Sigmoid colon (tissue), 7 donors: ENCODE results near the gene MMP11. TPM values are rescaled to one million over a fixed set of nuclear protein-coding genes. Genes with fewer than 3 reads are reported as not detected.
A peak's percentile ranks its signal among the peaks of the same experiment; 100 is the strongest.

Experiments
- DNase-seq: peaks from one replicate; pipeline ENCODE4 v3.0.0-alpha.2; 2019
- H3K27ac ChIP-seq, 4 donors: fragments of 200-600 bp; sonication (generic); one replicate each; pipeline ENCODE4 v1.5.1; 2016 to 2019; ENCODE audit warnings: mild to moderate bottlenecking in 1 of 4
- H3K27me3 ChIP-seq, 3 donors: fragments of 200-600 bp; sonication (generic); one replicate each; pipeline ENCODE4 v1.5.1; 2019; ENCODE audit warnings: mild to moderate bottlenecking in 1 of 3
- H3K36me3 ChIP-seq, 4 donors: fragments of 200-600 bp; sonication (generic); one replicate each; pipeline ENCODE4 v1.5.1; 2016 to 2019
- H3K4me1 ChIP-seq, 4 donors: fragments of 200-600 bp; sonication (generic); one replicate each; pipeline ENCODE4 v1.5.1; 2017 to 2019
- H3K4me3 ChIP-seq, 4 donors: fragments of 200-600 bp; sonication (generic); one replicate each; pipeline ENCODE4 v1.5.1; 2017 to 2019; ENCODE audit warnings: mild to moderate bottlenecking in 2 of 4, moderate library complexity in 1 of 4
- H3K9me3 ChIP-seq, 4 donors: fragments of 200-600 bp in 3 of 4; sonication (generic) in 3 of 4; one replicate each; pipeline versions ENCODE4 v1.5.1 to v1.6.1; 2013 to 2019
- CTCF ChIP-seq, 4 experiments: fragments of 450-650 bp in 3 of 4; fragments of 200-600 bp in 1 of 4; IDR thresholded peaks; one replicate each; pipeline ENCODE4 v1.5.1; 2016 to 2019; ENCODE audit warnings: antibody characterized with exemption in 4 of 4, mild to moderate bottlenecking in 3 of 4, moderate library complexity in 2 of 4
- EP300 ChIP-seq, 4 donors: sonication (generic); formaldehyde crosslinking; IDR thresholded peaks; one replicate each; pipeline ENCODE4 v1.6.1; 2017; ENCODE audit warnings: antibody characterized with exemption in 4 of 4
- POLR2A ChIP-seq, 2 donors: fragments of 450-650 bp; IDR thresholded peaks; one replicate each; pipeline ENCODE4 v1.6.1; 2016; ENCODE audit warnings: antibody characterized with exemption in 2 of 2, mild to moderate bottlenecking in 2 of 2, moderate library complexity in 2 of 2
- POLR2AphosphoS5 ChIP-seq, 4 donors: sonication (generic); formaldehyde crosslinking; IDR thresholded peaks; one replicate each; pipeline ENCODE4 v1.6.1; 2017; ENCODE audit warnings: antibody characterized with exemption in 4 of 4
- WGBS, 2 donors: extraction: QIAGEN DNeasy Blood & Tissue Kit; methylation state at CpG; one replicate each; pipeline ENCODE4 v1.1.7; 2013; 5-methylcytosine and 5-hydroxymethylcytosine counted together
- intact Hi-C: fragments of 100-400 bp; cut with DNase I; formaldehyde crosslinking; loops from one replicate; pipeline ENCODE4 v1.15.1; 2023
- polyA plus RNA-seq, 3 donors: library from polyadenylated mRNA; stranded (reverse); fragments of 200-250 nt; gene quantifications; one replicate each; pipeline ENCODE4 v1.2.3, GENCODE V29; 2013
- total RNA-seq, 4 donors: library from RNA; depleted of rRNA; stranded (reverse); fragments of >200 nt; gene quantifications; one replicate each; pipeline ENCODE4 v1.1.0, GENCODE V29; 2016
- donor health status: healthy with polysubstance abuse.
- donor health status: Bipolar disorder and iron deficiency.
- donor health status: healthy.

Gene MMP11
- total and polyA plus RNA-seq, 7 donors: 0.60 to 9.9 (median 6.1) TPM; not detected in 1

GRCh38 chr22:23762842-23763578 is 9.6 kb upstream of the MMP11 start, which contains the start of gene C22orf15:
TSS of gene C22orf15 (plus strand) at chr22:23762990. CDS start at chr22:23763307, 317 bp downstream.
- intact Hi-C loops: no loop called here
- H3K27ac ChIP-seq: peak within 1 kb of the TSS in 1 of 4 donors; percentile 29
- no peaks in the 10 kb centered on the region for H3K9me3 ChIP-seq
- no peaks in the 10 kb centered on the region for H3K27me3 ChIP-seq
- H3K36me3 ChIP-seq: no peaks in the 10 kb centered on the region
- DNase-seq: no peak
- peak within 1 kb of the TSS in 3 of 4 donors; percentile 3 to 37 (median 27) for H3K4me3 ChIP-seq
- TF ChIP-seq POLR2A (IDR thresholded peaks at IDR 0.05) (no peak), EP300 (IDR thresholded peaks at IDR 0.05) (no peak), POLR2AphosphoS5 (IDR thresholded peaks at IDR 0.05) (no peak), CTCF (IDR thresholded peaks at IDR 0.05) (no peak)
- WGBS, 2 donors: 36 to 69% methylated on average over 23 of the region's 23 CpGs
- peaks cover 0 to 46% (median 36%) of the 10 kb centered on the region in 4 donors for H3K4me1 ChIP-seq

GRCh38 chr22:23763579-23763945 is 9.1 kb upstream of the MMP11 start:
- no peak for TF ChIP-seq POLR2A (IDR thresholded peaks at IDR 0.05)
- TF ChIP-seq CTCF (IDR thresholded peaks at IDR 0.05): no peak
- no peak for TF ChIP-seq POLR2AphosphoS5 (IDR thresholded peaks at IDR 0.05)
- no peak for TF ChIP-seq EP300 (IDR thresholded peaks at IDR 0.05)
- Histone ChIP-seq H3K27ac (peak overlapping the region in 1 of 4 donors; percentile 29), H3K36me3 (no peaks in the 10 kb centered on the region), H3K9me3 (no peaks in the 10 kb centered on the region), H3K27me3 (no peaks in the 10 kb centered on the region), H3K4me1 (peaks cover 0 to 49% (median 41%) of the 10 kb centered on the region in 4 donors), H3K4me3 (peak overlapping the region in 3 of 4 donors; percentile 3 to 37 (median 27))
- DNase-seq: no peak
- intact Hi-C loops: no loop called here
- WGBS, 2 donors: 39 to 66% methylated on average over 17 of the region's 17 CpGs

- Histone ChIP-seq H3K4me1 (peaks cover 0 to 53% (median 45%) of the 10 kb centered on the region in 4 donors), H3K9me3 (no peaks in the 10 kb centered on the region), H3K36me3 (no peaks in the 10 kb centered on the region), H3K4me3 (peak overlapping the region in 3 of 4 donors; percentile 3 to 37 (median 27)), H3K27me3 (no peaks in the 10 kb centered on the region), H3K27ac (peak overlapping the region in 1 of 4 donors; percentile 29)
- intact Hi-C loops: no loop called here
- WGBS, 2 donors: 67 to 68% methylated on average over 7 of the region's 7 CpGs
- DNase-seq: no peak
- TF ChIP-seq POLR2AphosphoS5 (IDR thresholded peaks at IDR 0.05) (no peak), EP300 (IDR thresholded peaks at IDR 0.05) (no peak), CTCF (IDR thresholded peaks at IDR 0.05) (no peak), POLR2A (IDR thresholded peaks at IDR 0.05) (no peak)
These were observed 8.7 kb upstream of the MMP11 start for GRCh38 chr22:23763954-23764353.

- H3K27ac ChIP-seq: no peak overlapping the region
- H3K9me3 ChIP-seq: no peaks in the 10 kb centered on the region
- TF ChIP-seq CTCF (IDR thresholded peaks at IDR 0.05): no peak
- no peak for TF ChIP-seq EP300 (IDR thresholded peaks at IDR 0.05)
- TF ChIP-seq POLR2A (IDR thresholded peaks at IDR 0.05): no peak
- no peak for TF ChIP-seq POLR2AphosphoS5 (IDR thresholded peaks at IDR 0.05)
- H3K27me3 ChIP-seq: no peaks in the 10 kb centered on the region
- intact Hi-C loops: loop anchor here (5.0 kb wide), 3 partner anchors 48 to 223 kb away; no protein-coding TSS in a partner anchor
- 86 to 93% methylated on average over 9 of the region's 9 CpGs for WGBS, 2 donors
- H3K4me1 ChIP-seq: peaks cover 0 to 63% (median 51%) of the 10 kb centered on the region in 4 donors
- H3K36me3 ChIP-seq: no peaks in the 10 kb centered on the region
- H3K4me3 ChIP-seq: no peak overlapping the region
- DNase-seq: no peak
These were observed 7.5 kb upstream of the MMP11 start for GRCh38 chr22:23764899-23765881.
